H1 (cell line): ENCODE data around the gene AKAP7. TPM values are rescaled to one million over a fixed set of nuclear protein-coding genes. Genes with fewer than 3 reads are reported as not detected.
A peak's percentile ranks its signal among the peaks of the same experiment; 100 is the strongest.

Experiments used
- CTCF ChIA-PET: fragments of 300-600 bp; sonication (Branson Sonifier 250); formaldehyde crosslinking; loops from one replicate; lab custom pipeline; 2021; ENCODE audit not compliant: partially characterized antibody; lab: Charles Lee
- POLR2A ChIA-PET: fragments of 300-600 bp; sonication (Branson Sonifier 250); formaldehyde crosslinking; loops from one replicate; lab custom pipeline; 2021; ENCODE audit warnings: inconsistent platforms; ENCODE audit not compliant: partially characterized antibody; lab: Charles Lee
- DNase-seq, 2 experiments: peaks; one replicate each; pipeline versions ENCODE4 v3.0.0 to v3.0.0-alpha.2; 2010 to 2022; ENCODE audit warnings: low spot score in 2 of 2, low read depth in 1 of 2, mixed read lengths in 1 of 2
- FAIRE-seq: peaks from 2 replicates; lab custom pipeline; 2011; peaks lifted over from hg19 to GRCh38; lab: Jason Lieb, UNC
- H2AFZ ChIP-seq: 2 replicates; pipeline ENCODE4 v1.8.1; 2012; ENCODE audit warnings: low read length, inconsistent platforms
- H2AK5ac ChIP-seq: 2 replicates; pipeline ENCODE4 v1.6.1; 2013; ENCODE audit warnings: low read depth, low read length
- H2BK120ac ChIP-seq: replicated peaks from 2 replicates; pipeline ENCODE3; 2013; ENCODE audit warnings: low read depth, low read length, inconsistent platforms
- H2BK12ac ChIP-seq: 2 replicates; pipeline ENCODE4 v1.6.1; 2013; ENCODE audit warnings: low read depth, low read length
- H2BK15ac ChIP-seq: 2 replicates; pipeline ENCODE4 v1.6.1; 2013; ENCODE audit warnings: low read length
- H2BK20ac ChIP-seq: 2 replicates; pipeline ENCODE4 v1.6.1; 2013; ENCODE audit warnings: low read length
- H2BK5ac ChIP-seq: 2 replicates; pipeline ENCODE4 v1.6.1; 2013; ENCODE audit warnings: low read depth, low read length
- H3K14ac ChIP-seq: 2 replicates; pipeline ENCODE4 v1.6.1; 2013; ENCODE audit warnings: inconsistent platforms; ENCODE audit not compliant: insufficient read length
- H3K18ac ChIP-seq: 2 replicates; pipeline ENCODE4 v1.6.1; 2013; ENCODE audit warnings: low read length; ENCODE audit errors: extremely low read depth
- H3K23ac ChIP-seq: 2 replicates; pipeline ENCODE4 v1.6.1; 2013; ENCODE audit warnings: inconsistent platforms; ENCODE audit not compliant: insufficient read length
- H3K23me2 ChIP-seq: 2 replicates; pipeline ENCODE4 v1.6.1; 2013; ENCODE audit warnings: low read depth, low read length
- H3K27ac ChIP-seq: 2 replicates; pipeline ENCODE4 v1.6.1; 2011; ENCODE audit warnings: low read depth, low read length, inconsistent platforms
- H3K27me3 ChIP-seq, 4 experiments: replicated peaks in 1 of 4; 1 replicate in 1 of 4; 2 replicates in 3 of 4; pipeline versions ENCODE4 v1.6.1 to v1.8.1; 2011 to 2013; ENCODE audit warnings: low read length in 3 of 4, mild to moderate bottlenecking in 3 of 4, inconsistent platforms in 2 of 4, mixed read lengths in 2 of 4, moderate library complexity in 1 of 4; ENCODE audit not compliant: control insufficient read depth in 3 of 4, insufficient read depth in 3 of 4; ENCODE audit errors: extremely low read depth in 1 of 4
- H3K36me3 ChIP-seq, 4 experiments: 2 replicates each; pipeline versions ENCODE4 v1.6.1 to v1.8.1; 2011 to 2013; ENCODE audit warnings: mild to moderate bottlenecking in 4 of 4, low read length in 3 of 4, moderate library complexity in 2 of 4, control low read depth in 1 of 4, inconsistent platforms in 1 of 4; ENCODE audit not compliant: insufficient read depth in 4 of 4, control insufficient read depth in 2 of 4
- H3K4ac ChIP-seq: replicated peaks from 2 replicates; pipeline ENCODE3; 2013; ENCODE audit warnings: low read length, low read depth, mixed read lengths, inconsistent platforms; ENCODE audit not compliant: insufficient read length
- H3K4me1 ChIP-seq, 4 experiments: replicated peaks in 1 of 4; 1 replicate in 1 of 4; 2 replicates in 3 of 4; pipeline versions ENCODE4 v1.6.1 to v1.8.1; 2011 to 2013; ENCODE audit warnings: low read length in 3 of 4, inconsistent platforms in 2 of 4, mixed read lengths in 1 of 4; ENCODE audit not compliant: insufficient read depth in 4 of 4, control insufficient read depth in 3 of 4
- H3K4me2 ChIP-seq, 2 experiments: 2 replicates each; pipeline versions ENCODE4 v1.6.1 to v1.8.1; 2011 to 2013; ENCODE audit warnings: low read depth in 2 of 2, low read length in 2 of 2, control low read depth in 1 of 2, inconsistent platforms in 1 of 2, mild to moderate bottlenecking in 1 of 2; ENCODE audit not compliant: insufficient read depth in 1 of 2
- H3K4me3 ChIP-seq, 4 experiments: fragments of 200-600, 300-600 bp in 1 of 4; sonication (generic), shearing (Covaris generic), sonication (Bioruptor Twin) in 1 of 4; 2 replicates each; pipeline versions ENCODE4 v1.5.1 to v1.8.1; 2011 to 2016; ENCODE audit warnings: low read length in 4 of 4, low read depth in 3 of 4, control low read depth in 2 of 4, inconsistent platforms in 2 of 4, mild to moderate bottlenecking in 2 of 4, mixed read lengths in 1 of 4, moderate library complexity in 1 of 4; ENCODE audit not compliant: insufficient read depth in 2 of 4; ENCODE audit errors: extremely low read depth in 1 of 4
- H3K56ac ChIP-seq: replicated peaks from 2 replicates; pipeline ENCODE3; 2013; ENCODE audit warnings: low read depth, mild to moderate bottlenecking, mixed read lengths, low read length, inconsistent platforms; ENCODE audit not compliant: insufficient read length
- H3K79me1 ChIP-seq: 2 replicates; pipeline ENCODE4 v1.6.1; 2013; ENCODE audit warnings: low read depth, low read length, control low read depth
- H3K79me2 ChIP-seq, 2 experiments: 2 replicates each; pipeline versions ENCODE4 v1.6.1 to v1.8.1; 2012 to 2013; ENCODE audit warnings: low read length in 2 of 2, mild to moderate bottlenecking in 2 of 2, inconsistent platforms in 1 of 2; ENCODE audit not compliant: insufficient read depth in 2 of 2, control insufficient read depth in 1 of 2
- H3K9ac ChIP-seq, 4 experiments: replicated peaks in 1 of 4; 1 replicate in 1 of 4; 2 replicates in 3 of 4; pipeline versions ENCODE4 v1.6.1 to v1.8.1; 2011 to 2013; ENCODE audit warnings: low read depth in 3 of 4, low read length in 3 of 4, control low read depth in 2 of 4, mild to moderate bottlenecking in 2 of 4, moderate library complexity in 2 of 4, inconsistent platforms in 1 of 4; ENCODE audit errors: extremely low read depth in 1 of 4
- H3K9me3 ChIP-seq, 2 experiments: 2 replicates each; pipeline versions ENCODE4 v1.6.1 to v1.8.1; 2012 to 2013; ENCODE audit warnings: mild to moderate bottlenecking in 2 of 2, moderate library complexity in 2 of 2, control low read depth in 1 of 2, inconsistent platforms in 1 of 2, low read depth in 1 of 2, low read length in 1 of 2, mixed read lengths in 1 of 2; ENCODE audit not compliant: insufficient read depth in 2 of 2
- H4K20me1 ChIP-seq, 2 experiments: replicated peaks in 1 of 2; 2 replicates each; pipeline versions ENCODE3 to v1.8.1; 2011 to 2013; ENCODE audit warnings: inconsistent platforms in 2 of 2, low read length in 2 of 2, mild to moderate bottlenecking in 1 of 2; ENCODE audit not compliant: insufficient read depth in 2 of 2, control insufficient read depth in 1 of 2
- H4K5ac ChIP-seq: 2 replicates; pipeline ENCODE4 v1.6.1; 2013; ENCODE audit warnings: low read length, low read depth, mixed read lengths, inconsistent platforms; ENCODE audit not compliant: insufficient read length
- H4K8ac ChIP-seq: 2 replicates; pipeline ENCODE4 v1.8.0; 2013; ENCODE audit warnings: mild to moderate bottlenecking, moderate library complexity, low read length, inconsistent platforms; ENCODE audit not compliant: insufficient read depth; ENCODE audit errors: extremely low read depth
- H4K91ac ChIP-seq: replicated peaks from 2 replicates; pipeline ENCODE3; 2013; ENCODE audit warnings: low read length, mixed read lengths, inconsistent platforms; ENCODE audit not compliant: insufficient read length
- KDM5A ChIP-seq: fragments of 200-600 bp; IDR thresholded peaks from 2 replicates; pipeline ENCODE4 v1.7.1; 2012; ENCODE audit warnings: mild to moderate bottlenecking, low read length, inconsistent platforms, mixed read lengths
- RAD21 ChIP-seq, 2 experiments: IDR thresholded peaks in 1 of 2; conservative IDR thresholded peaks in 1 of 2; 2 replicates each; pipeline ENCODE4 v1.6.1; 2011; ENCODE audit warnings: low read depth in 2 of 2, low read length in 2 of 2, improper control_type of control experiment in 1 of 2, inconsistent platforms in 1 of 2, mild to moderate bottlenecking in 1 of 2, moderate library complexity in 1 of 2
- WGBS, 2 experiments: shearing (Covaris generic) in 1 of 2; methylation state at CpG; one replicate each; pipeline versions ENCODE4 v1.1.6 to v1.1.7; 2013 to 2015; ENCODE audit warnings: low lambda C conversion rate in 2 of 2, mixed read lengths in 2 of 2, inconsistent platforms in 1 of 2, low coverage in 1 of 2, missing lambda C conversion rate in 1 of 2; ENCODE audit not compliant: insufficient replicate concordance in 2 of 2, insufficient coverage in 1 of 2, insufficient read length in 1 of 2; ENCODE audit errors: extremely low coverage in 1 of 2, missing lambda C conversion rate in 1 of 2; 5-methylcytosine and 5-hydroxymethylcytosine counted together
- polyA plus RNA-seq, 7 experiments: library from polyadenylated mRNA; depleted of rRNA in 3 of 7; stranded (reverse) in 5 of 7; unstranded in 2 of 7; fragments of >200 nt in 5 of 7; fragments of 200-250 nt in 2 of 7; gene quantifications; 1 replicate in 5 of 7; 2 replicates in 1 of 7; 4 replicates in 1 of 7; pipeline versions ENCODE4 v1.2.1 to v1.2.3, GENCODE V29; 2011 to 2013; ENCODE audit warnings: missing spikeins in 2 of 7, mixed read lengths in 2 of 7
- total RNA-seq: library from RNA; stranded (reverse); fragmentation: NEBNext Ultra II Directional; extraction: Animal tissue kit (Norgen Biotek cat#: 25700); gene quantifications from 2 replicates; pipeline ENCODE4 v1.2.1, GENCODE V29; 2021

AKAP7 gene
- total and polyA plus RNA-seq, 2 of the 8 experiments (the other 6 are each of a cell fraction or from before 2014, with no cell fraction given): 4.7 to 16.9 TPM

- no peak for DNase-seq
- no peak overlapping the region for H4K8ac ChIP-seq
- no peak overlapping the region for H2AFZ ChIP-seq
- no peaks in the 10 kb centered on the region for H3K36me3 ChIP-seq
- H4K20me1 ChIP-seq: no peaks in the 10 kb centered on the region
- H2AK5ac ChIP-seq: no peak overlapping the region
- TF ChIP-seq KDM5A: no peak
- TF ChIP-seq RAD21 (IDR thresholded peaks at IDR 0.05 in 1 of 2, conservative IDR thresholded peaks at IDR 0.05 in 1 of 2; ENCODE audit: low read depth in 2 of 2, low read length in 2 of 2): peak in 1 of 2 experiments; percentile 27; a peak in 2 of 4 replicates
- TF ChIP-seq, all 59 proteins: peak for 1
- Histone ChIP-seq H3K56ac (no peak overlapping the region), H2BK5ac (no peak overlapping the region), H4K91ac (no peak overlapping the region), H3K23ac (no peak overlapping the region), H3K23me2 (no peaks in the 10 kb centered on the region), H3K4me3 (no peak overlapping the region), H2BK20ac (no peak overlapping the region), H3K4me1 (peaks cover under 1 to 3% (median 2%) of the 10 kb centered on the region in 4 experiments; a peak in 6 of 7 replicates), H3K9me3 (no peaks in the 10 kb centered on the region), H3K4ac (no peak overlapping the region), H3K79me2 (no peaks in the 10 kb centered on the region), H3K4me2 (no peak overlapping the region), H3K79me1 (no peaks in the 10 kb centered on the region), H4K5ac (no peak overlapping the region), H2BK12ac (no peak overlapping the region), H3K9ac (no peak overlapping the region), H3K27ac (no peak overlapping the region), H3K18ac (no peak overlapping the region), H3K27me3 (no peaks in the 10 kb centered on the region), H3K14ac (no peak overlapping the region), H2BK15ac (no peak overlapping the region), H2BK120ac (no peak overlapping the region)
- CTCF ChIA-PET: interaction anchor here (0.6 to 1.3 kb wide), 4 partner anchors 12 to 1356 kb away, joined by 3 to 6 read pairs (median 4); no protein-coding TSS in a partner anchor
- FAIRE-seq: no peak
- POLR2A ChIA-PET: no interaction called here
- WGBS, 2 experiments: 85% methylated on average over 3 of the region's 3 CpGs; no CpG with 5 or more reads in 1 of the 2 experiments
Observed at GRCh38 chr6:131167773-131168172, 32.5 kb downstream of the AKAP7 start.
